ENCODE results near the gene PYGO1. TPM values are rescaled to one million over a fixed set of nuclear protein-coding genes. Genes with fewer than 3 reads are reported as not detected.
"Not testable (repeated sequence)": the region's sequence is repeated elsewhere in the genome, so short reads cannot be mapped to it uniquely, and the experiment has no call there.

Gene PYGO1
- total RNA-seq, 4 donors from 2014 or later: 7.1 to 38.0 (median 34.3) TPM

DNA sequence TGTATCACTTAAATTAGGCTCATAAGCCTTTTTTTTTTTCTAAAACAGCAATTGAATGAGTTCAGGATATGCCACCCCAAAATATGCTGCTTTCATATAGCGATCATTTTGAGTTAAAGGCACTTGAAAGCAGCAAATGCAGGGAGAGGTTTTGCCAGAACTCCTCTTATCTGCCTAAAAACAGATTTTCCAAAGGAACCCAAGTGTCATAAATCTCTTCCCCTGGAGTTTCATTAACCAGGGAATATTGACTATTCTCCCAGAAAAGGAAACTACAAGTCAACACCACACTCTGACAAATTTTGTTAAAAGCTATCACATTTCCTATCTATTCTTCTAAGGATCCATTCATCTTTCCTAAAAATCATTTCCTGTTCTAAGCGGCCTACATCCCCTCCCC lies 91.4 kb downstream of the PYGO1 start:
- H3K9me3 ChIP-seq: no peaks in the 10 kb centered on the region
- intact Hi-C loops (cut with DNase I; ENCODE audit: low total_unique reads): no loop called here
- H3K4me3 ChIP-seq: no peak overlapping the region
- no peak for DNase-seq
- H3K27ac ChIP-seq: no peak overlapping the region
- TF ChIP-seq POLR2A (IDR thresholded peaks at IDR 0.05): no peak
- TF ChIP-seq, protein P1, sequence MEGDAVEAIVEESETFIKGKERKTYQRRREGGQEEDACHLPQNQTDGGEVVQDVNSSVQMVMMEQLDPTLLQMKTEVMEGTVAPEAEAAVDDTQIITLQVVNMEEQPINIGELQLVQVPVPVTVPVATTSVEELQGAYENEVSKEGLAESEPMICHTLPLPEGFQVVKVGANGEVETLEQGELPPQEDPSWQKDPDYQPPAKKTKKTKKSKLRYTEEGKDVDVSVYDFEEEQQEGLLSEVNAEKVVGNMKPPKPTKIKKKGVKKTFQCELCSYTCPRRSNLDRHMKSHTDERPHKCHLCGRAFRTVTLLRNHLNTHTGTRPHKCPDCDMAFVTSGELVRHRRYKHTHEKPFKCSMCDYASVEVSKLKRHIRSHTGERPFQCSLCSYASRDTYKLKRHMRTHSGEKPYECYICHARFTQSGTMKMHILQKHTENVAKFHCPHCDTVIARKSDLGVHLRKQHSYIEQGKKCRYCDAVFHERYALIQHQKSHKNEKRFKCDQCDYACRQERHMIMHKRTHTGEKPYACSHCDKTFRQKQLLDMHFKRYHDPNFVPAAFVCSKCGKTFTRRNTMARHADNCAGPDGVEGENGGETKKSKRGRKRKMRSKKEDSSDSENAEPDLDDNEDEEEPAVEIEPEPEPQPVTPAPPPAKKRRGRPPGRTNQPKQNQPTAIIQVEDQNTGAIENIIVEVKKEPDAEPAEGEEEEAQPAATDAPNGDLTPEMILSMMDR (IDR thresholded peaks at IDR 0.05): no peak
- no peaks in the 10 kb centered on the region for H3K4me1 ChIP-seq
- no peaks in the 10 kb centered on the region for H3K27me3 ChIP-seq
- H3K36me3 ChIP-seq: no peaks in the 10 kb centered on the region

DNA sequence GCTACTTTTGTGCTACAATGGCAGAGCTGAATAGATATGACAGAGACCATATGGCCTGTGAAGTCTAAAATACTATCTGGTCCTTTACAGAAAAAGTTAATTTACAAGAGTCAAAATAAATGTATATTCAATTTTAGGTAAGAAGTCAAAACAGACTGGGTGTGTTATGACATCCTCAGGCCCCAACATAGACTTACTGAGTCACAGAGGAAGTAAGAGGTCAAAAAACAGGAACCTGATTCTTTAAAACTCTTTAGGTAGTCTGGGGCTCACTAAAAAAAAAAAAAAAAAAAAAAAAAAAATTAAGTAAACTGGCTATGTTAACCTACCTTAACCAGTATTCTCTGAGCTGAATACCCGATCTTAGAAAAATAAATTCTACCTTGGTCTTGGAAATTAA lies 93.2 kb downstream of the PYGO1 start:
- no peaks in the 10 kb centered on the region for H3K4me1 ChIP-seq
- intact Hi-C loops (cut with DNase I; ENCODE audit: low total_unique reads): no loop called here
- no peak for DNase-seq
- TF ChIP-seq, protein P1 (IDR thresholded peaks at IDR 0.05): no peak
- no peak for TF ChIP-seq POLR2A (IDR thresholded peaks at IDR 0.05)
- no peak overlapping the region for H3K4me3 ChIP-seq
- H3K9me3 ChIP-seq: no peaks in the 10 kb centered on the region
- no peaks in the 10 kb centered on the region for H3K36me3 ChIP-seq
- no peak overlapping the region for H3K27ac ChIP-seq
- H3K27me3 ChIP-seq: no peaks in the 10 kb centered on the region

DNA sequence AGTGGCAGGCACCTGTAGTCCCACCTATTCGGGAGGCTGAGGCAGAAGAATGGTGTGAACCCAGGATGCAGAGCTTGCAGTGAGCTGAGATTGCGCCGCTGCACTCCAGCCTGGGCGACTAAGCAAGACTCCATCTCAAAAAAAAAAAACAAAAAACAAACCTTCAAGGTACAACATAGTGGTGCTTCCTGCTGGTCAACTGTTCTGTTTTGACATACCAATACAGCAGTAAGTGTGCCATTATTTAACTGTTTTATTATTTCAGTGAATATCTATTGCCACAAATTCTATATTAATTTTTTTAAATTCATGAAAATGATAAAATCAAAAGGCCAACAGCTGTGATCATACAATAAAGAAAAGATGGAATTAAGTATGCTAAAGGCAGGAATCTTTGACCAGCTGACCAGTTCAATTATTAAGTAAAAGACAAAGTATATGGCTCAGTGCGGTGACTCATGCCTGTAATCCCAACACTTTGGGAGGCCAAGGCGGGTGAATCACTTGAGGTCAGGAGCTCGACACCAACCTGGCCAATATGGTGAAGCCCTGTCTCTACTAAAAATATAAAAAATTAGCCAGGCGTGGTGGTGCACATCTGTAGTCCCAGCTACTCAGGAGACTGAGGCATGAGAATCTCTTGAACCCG lies 99.1 kb downstream of the PYGO1 start:
- H3K27me3 ChIP-seq; intact Hi-C loops (cut with DNase I; ENCODE audit: low total_unique reads); H3K36me3 ChIP-seq; H3K27ac ChIP-seq; DNase-seq; H3K4me1 ChIP-seq; H3K4me3 ChIP-seq; H3K9me3 ChIP-seq: not testable (repeated sequence)

Other genes starting within 250 kb of the PYGO1 start
- 10 to 100 TPM; 50.1 to 79.7 (median 68.3) TPM for gene CCPG1, start 180.0 kb downstream of the PYGO1 start, total RNA-seq
- gene PIERCE2, start 179.8 kb downstream of the PYGO1 start, total RNA-seq: 1 to 10 TPM in 1 of 4 donors, not detected in 3; 1.4 TPM
- gene DNAAF4, start 80.1 kb downstream of the PYGO1 start, total RNA-seq: 1 to 10 TPM in 3 of 4 donors, not detected in 1; 1.5 to 5.3 (median 1.6) TPM
- gene PRTG, start 154.8 kb upstream of the PYGO1 start, total RNA-seq: 10 to 100 TPM in 3 of 4 donors, 1 to 10 TPM in 1; 4.1 to 37.2 (median 23.3) TPM